ENCODE results near the gene RPL13.

DNA sequence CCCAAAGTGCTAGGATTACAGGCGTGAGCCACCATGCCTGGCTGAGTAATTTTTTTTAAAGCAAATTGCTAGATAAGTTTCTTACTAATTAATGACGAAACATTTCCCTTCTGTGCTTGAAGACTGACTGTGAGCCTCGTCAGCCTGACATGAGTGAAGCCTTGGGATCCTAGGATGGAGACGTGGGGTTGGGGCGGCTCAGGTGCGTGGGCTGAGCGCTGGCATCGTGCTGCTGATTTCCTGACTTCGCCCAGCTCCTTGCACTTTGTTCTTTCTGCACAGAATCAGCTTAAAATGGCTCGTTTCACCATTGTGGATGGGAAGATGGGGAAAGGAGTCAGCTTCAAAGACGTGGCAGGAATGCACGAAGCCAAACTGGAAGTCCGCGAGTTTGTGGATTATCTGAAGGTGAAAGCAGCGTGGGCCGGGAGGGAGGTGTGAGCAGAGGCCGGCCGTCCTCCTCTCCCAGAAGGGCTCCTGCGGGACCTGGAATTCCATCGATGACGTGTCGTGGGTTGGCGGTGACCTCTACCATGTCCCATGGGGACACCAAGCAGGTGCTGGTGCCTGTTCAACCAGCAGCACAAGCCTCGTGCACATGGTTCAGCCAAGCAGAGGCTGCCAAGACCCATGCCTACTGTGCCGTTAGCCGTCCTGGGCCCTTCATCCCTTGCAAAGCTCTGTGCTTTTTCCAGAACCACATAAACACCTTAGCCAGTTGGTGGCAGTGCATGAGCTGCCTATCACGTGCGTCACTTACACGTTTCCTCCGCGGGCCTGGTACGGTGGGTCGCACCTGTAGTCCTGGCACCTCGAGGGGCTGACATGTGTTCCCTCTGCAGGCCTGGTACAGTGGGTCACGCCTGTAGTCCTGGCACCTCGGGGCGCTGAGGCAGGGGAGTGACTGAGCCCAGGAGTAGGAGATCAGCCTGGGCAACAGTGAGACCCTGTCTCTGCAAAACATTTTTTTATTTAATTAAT lies 29.8 kb upstream of the RPL13 start:
- TF ChIP-seq, protein P1, sequence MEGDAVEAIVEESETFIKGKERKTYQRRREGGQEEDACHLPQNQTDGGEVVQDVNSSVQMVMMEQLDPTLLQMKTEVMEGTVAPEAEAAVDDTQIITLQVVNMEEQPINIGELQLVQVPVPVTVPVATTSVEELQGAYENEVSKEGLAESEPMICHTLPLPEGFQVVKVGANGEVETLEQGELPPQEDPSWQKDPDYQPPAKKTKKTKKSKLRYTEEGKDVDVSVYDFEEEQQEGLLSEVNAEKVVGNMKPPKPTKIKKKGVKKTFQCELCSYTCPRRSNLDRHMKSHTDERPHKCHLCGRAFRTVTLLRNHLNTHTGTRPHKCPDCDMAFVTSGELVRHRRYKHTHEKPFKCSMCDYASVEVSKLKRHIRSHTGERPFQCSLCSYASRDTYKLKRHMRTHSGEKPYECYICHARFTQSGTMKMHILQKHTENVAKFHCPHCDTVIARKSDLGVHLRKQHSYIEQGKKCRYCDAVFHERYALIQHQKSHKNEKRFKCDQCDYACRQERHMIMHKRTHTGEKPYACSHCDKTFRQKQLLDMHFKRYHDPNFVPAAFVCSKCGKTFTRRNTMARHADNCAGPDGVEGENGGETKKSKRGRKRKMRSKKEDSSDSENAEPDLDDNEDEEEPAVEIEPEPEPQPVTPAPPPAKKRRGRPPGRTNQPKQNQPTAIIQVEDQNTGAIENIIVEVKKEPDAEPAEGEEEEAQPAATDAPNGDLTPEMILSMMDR (IDR thresholded peaks at IDR 0.05; ENCODE audit: low read length): no peak
- TF ChIP-seq EZH2phosphoT487 (IDR thresholded peaks at IDR 0.05; ENCODE audit: low read length) (no peak), EZH2 (optimal IDR thresholded peaks at IDR 0.05; ENCODE audit: low read depth, low read length) (no peak)

Measured in MM.1S (cell line).